Measurements from ENCODE around the gene CYP4F12.

The CYP4F12 gene

DNA sequence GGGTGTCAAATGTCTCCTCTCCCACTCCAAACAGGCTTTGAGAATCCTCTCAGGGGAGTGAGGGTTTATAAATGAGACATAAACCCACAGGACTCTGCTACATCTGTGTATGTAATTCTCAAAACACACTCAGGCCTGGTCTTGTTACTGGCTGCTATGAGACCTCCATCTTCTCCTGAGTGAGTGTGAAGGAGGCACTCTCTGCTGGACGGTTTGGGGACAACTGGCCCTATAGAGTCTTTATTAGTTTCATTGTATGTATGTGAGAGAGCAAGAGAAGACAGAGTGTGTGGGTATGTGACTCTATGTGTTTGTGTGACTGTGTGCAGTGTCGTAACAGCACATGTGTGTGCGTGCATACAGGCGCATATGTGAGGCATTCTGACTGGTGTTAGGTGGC, 9.6 kb upstream of the CYP4F12 start:
- H3K9ac ChIP-seq (ENCODE audit: low read depth, low read length), result no peak overlapping the region
- H3K4me3 ChIP-seq (ENCODE audit: low read depth in 1 of 2, low read length in 2 of 2), result no peak overlapping the region
- no peaks in the 10 kb centered on the region for H3K36me3 ChIP-seq (ENCODE audit: insufficient read depth, low read length)
- ATAC-seq (ENCODE audit: insufficient read depth, low read depth) (no peak), DNase-seq (no peak)
- no peak overlapping the region for H2AFZ ChIP-seq (ENCODE audit: low read depth, low read length)
- no peak overlapping the region for H3K27ac ChIP-seq (ENCODE audit: low read length)
- no peaks in the 10 kb centered on the region for H3K27me3 ChIP-seq (ENCODE audit: insufficient read depth, low read length, poor library complexity)
- TF ChIP-seq CTCF (IDR thresholded peaks at IDR 0.05; ENCODE audit: borderline replicate concordance, extremely low read depth, low read length, poor library complexity, severe bottlenecking) (no peak), EZH2 (IDR thresholded peaks at IDR 0.05; ENCODE audit: borderline replicate concordance, low read depth, low read length, severe bottlenecking) (no peak)
- no peak overlapping the region for H3K4me2 ChIP-seq (ENCODE audit: insufficient read depth, low read length)
- no peaks in the 10 kb centered on the region for H3K4me1 ChIP-seq (ENCODE audit: insufficient read depth, low read length)
- no peaks in the 10 kb centered on the region for H4K20me1 ChIP-seq (ENCODE audit: insufficient read depth, low read length)
- no peaks in the 10 kb centered on the region for H3K79me2 ChIP-seq (ENCODE audit: insufficient read depth, low read length)
- no peaks in the 10 kb centered on the region for H3K9me3 ChIP-seq (ENCODE audit: insufficient read depth, low read length, severe bottlenecking)

GRCh38 chr19:15666186-15666585, 6.7 kb upstream of the CYP4F12 start:
- no peaks in the 10 kb centered on the region for H4K20me1 ChIP-seq (ENCODE audit: insufficient read depth, low read length)
- DNase-seq, result no peak
- no peak overlapping the region for H3K4me3 ChIP-seq (ENCODE audit: low read depth in 1 of 2, low read length in 2 of 2)
- no peaks in the 10 kb centered on the region for H3K79me2 ChIP-seq (ENCODE audit: insufficient read depth, low read length)
- H3K27me3 ChIP-seq (ENCODE audit: insufficient read depth, low read length, poor library complexity), result no peaks in the 10 kb centered on the region
- no peak overlapping the region for H2AFZ ChIP-seq (ENCODE audit: low read depth, low read length)
- H3K9ac ChIP-seq (ENCODE audit: low read depth, low read length), result no peak overlapping the region
- H3K4me2 ChIP-seq (ENCODE audit: insufficient read depth, low read length), result no peak overlapping the region
- H3K4me1 ChIP-seq (ENCODE audit: insufficient read depth, low read length), result no peaks in the 10 kb centered on the region
- no peak overlapping the region for H3K27ac ChIP-seq (ENCODE audit: low read length)
- H3K9me3 ChIP-seq (ENCODE audit: insufficient read depth, low read length, severe bottlenecking), result no peaks in the 10 kb centered on the region
- H3K36me3 ChIP-seq (ENCODE audit: insufficient read depth, low read length), result no peaks in the 10 kb centered on the region
- ATAC-seq (ENCODE audit: insufficient read depth, low read depth), result no peak
- TF ChIP-seq EZH2 (IDR thresholded peaks at IDR 0.05; ENCODE audit: borderline replicate concordance, low read depth, low read length, severe bottlenecking) (no peak), CTCF (IDR thresholded peaks at IDR 0.05; ENCODE audit: borderline replicate concordance, extremely low read depth, low read length, poor library complexity, severe bottlenecking) (no peak)

- Histone ChIP-seq H3K27ac (ENCODE audit: low read length) (no peak overlapping the region), H3K79me2 (ENCODE audit: insufficient read depth, low read length) (no peaks in the 10 kb centered on the region), H3K36me3 (ENCODE audit: insufficient read depth, low read length) (no peaks in the 10 kb centered on the region), H3K4me2 (ENCODE audit: insufficient read depth, low read length) (no peak overlapping the region), H3K27me3 (ENCODE audit: insufficient read depth, low read length, poor library complexity) (no peaks in the 10 kb centered on the region), H2AFZ (ENCODE audit: low read depth, low read length) (no peak overlapping the region), H4K20me1 (ENCODE audit: insufficient read depth, low read length) (no peaks in the 10 kb centered on the region), H3K4me1 (ENCODE audit: insufficient read depth, low read length) (no peaks in the 10 kb centered on the region), H3K9ac (ENCODE audit: low read depth, low read length) (no peak overlapping the region), H3K9me3 (ENCODE audit: insufficient read depth, low read length, severe bottlenecking) (no peaks in the 10 kb centered on the region), H3K4me3 (ENCODE audit: low read depth in 1 of 2, low read length in 2 of 2) (no peak overlapping the region)
- ATAC-seq (ENCODE audit: insufficient read depth, low read depth), result no peak
- TF ChIP-seq CTCF (IDR thresholded peaks at IDR 0.05; ENCODE audit: borderline replicate concordance, extremely low read depth, low read length, poor library complexity, severe bottlenecking) (no peak), EZH2 (IDR thresholded peaks at IDR 0.05; ENCODE audit: borderline replicate concordance, low read depth, low read length, severe bottlenecking) (no peak)
- no peak for DNase-seq
These were observed 6.0 kb upstream of the CYP4F12 start for GRCh38 chr19:15666883-15667282.

GRCh38 chr19:15669440-15669839, 3.4 kb upstream of the CYP4F12 start:
- Histone ChIP-seq H3K27me3 (ENCODE audit: insufficient read depth, low read length, poor library complexity) (no peaks in the 10 kb centered on the region), H3K9ac (ENCODE audit: low read depth, low read length) (no peak overlapping the region), H3K4me2 (ENCODE audit: insufficient read depth, low read length) (no peak overlapping the region), H3K79me2 (ENCODE audit: insufficient read depth, low read length) (no peaks in the 10 kb centered on the region), H3K4me1 (ENCODE audit: insufficient read depth, low read length) (no peaks in the 10 kb centered on the region), H3K27ac (ENCODE audit: low read length) (no peak overlapping the region), H4K20me1 (ENCODE audit: insufficient read depth, low read length) (no peaks in the 10 kb centered on the region), H3K9me3 (ENCODE audit: insufficient read depth, low read length, severe bottlenecking) (no peaks in the 10 kb centered on the region), H2AFZ (ENCODE audit: low read depth, low read length) (no peak overlapping the region), H3K36me3 (ENCODE audit: insufficient read depth, low read length) (no peaks in the 10 kb centered on the region), H3K4me3 (ENCODE audit: low read depth in 1 of 2, low read length in 2 of 2) (no peak overlapping the region)
- ATAC-seq (ENCODE audit: insufficient read depth, low read depth) (no peak), DNase-seq (no peak)
- TF ChIP-seq CTCF (IDR thresholded peaks at IDR 0.05; ENCODE audit: borderline replicate concordance, extremely low read depth, low read length, poor library complexity, severe bottlenecking) (no peak), EZH2 (IDR thresholded peaks at IDR 0.05; ENCODE audit: borderline replicate concordance, low read depth, low read length, severe bottlenecking) (no peak)
